HepG2 (cell line): ENCODE measurements around the gene KRTCAP2. TPM values are rescaled to one million over a fixed set of nuclear protein-coding genes. Genes with fewer than 3 reads are reported as not detected.

ENCODE experiments used
- ATAC-seq: fragments of 200-7000 bp; cut with Tn5 transposase; 3 replicates; pipeline ENCODE4 v1.9.1; 2020; ENCODE audit warnings: mild to moderate bottlenecking, moderate library complexity
- BruUV-seq: library from RNA; stranded (reverse); fragments of 400-500 nt; replicated peaks from 2 replicates; lab custom pipeline; 2021; lab: Mats Ljungman, UMichigan
- CTCF ChIA-PET: fragments of 300-600 bp; formaldehyde crosslinking; extraction: SDS; loops from one replicate; lab custom pipeline; 2021; ENCODE audit warnings: low total read pairs, inconsistent platforms, low intra/inter-chr PET ratio; lab: Yijun Ruan, JAX
- POLR2A ChIA-PET: fragments of 350-600 bp; sonication (Branson Sonifier 250); formaldehyde crosslinking; loops from one replicate; lab custom pipeline; 2020; ENCODE audit warnings: antibody characterized with exemption, inconsistent platforms; lab: Yijun Ruan, JAX
- DNase-seq: peaks from one replicate; pipeline ENCODE4 v3.0.0-alpha.2; 2015; ENCODE audit warnings: low spot score
- FAIRE-seq: peaks from 3 replicates; lab custom pipeline; 2011; peaks lifted over from hg19 to GRCh38; lab: Jason Lieb, UNC
- H2AFZ ChIP-seq: one replicate; pipeline ENCODE4 v1.6.1; 2011; ENCODE audit warnings: low read length, inconsistent platforms
- H3K27ac ChIP-seq: fragments of 300-600 bp; 3 replicates; pipeline ENCODE4 v1.8.0; 2011; ENCODE audit warnings: mixed run types, mild to moderate bottlenecking, mixed read lengths, low read length, inconsistent platforms; ENCODE audit not compliant: insufficient read depth; ENCODE audit errors: extremely low read length
- H3K27me3 ChIP-seq, 2 experiments: fragments of 200-600 bp in 1 of 2; 2 replicates in 1 of 2; 3 replicates in 1 of 2; pipeline versions ENCODE4 v1.6.0 to v1.8.0; 2011; ENCODE audit warnings: low read length in 2 of 2, mild to moderate bottlenecking in 2 of 2, moderate library complexity in 2 of 2, inconsistent platforms in 1 of 2; ENCODE audit not compliant: insufficient read depth in 2 of 2, control insufficient read depth in 1 of 2
- H3K36me3 ChIP-seq, 2 experiments: fragments of 200-600 bp in 1 of 2; replicated peaks in 1 of 2; 2 replicates in 1 of 2; 3 replicates in 1 of 2; pipeline versions ENCODE4 v1.5.1 to v1.8.0; 2011; ENCODE audit warnings: low read length in 2 of 2, inconsistent platforms in 1 of 2; ENCODE audit not compliant: insufficient read depth in 2 of 2, control insufficient read depth in 1 of 2
- H3K4me1 ChIP-seq: 2 replicates; pipeline ENCODE4 v1.5.1; 2012; ENCODE audit warnings: low read length, inconsistent platforms; ENCODE audit not compliant: insufficient read depth
- H3K4me2 ChIP-seq: 2 replicates; pipeline ENCODE4 v1.6.0; 2011; ENCODE audit warnings: low read depth, low read length, inconsistent platforms
- H3K4me3 ChIP-seq, 3 experiments: fragments of 200-600 bp in 1 of 3; sonication (generic), shearing (Covaris generic) in 1 of 3; replicated peaks in 1 of 3; 2 replicates each; pipeline ENCODE4 v1.5.1; 2011 to 2016; ENCODE audit warnings: low read length in 3 of 3, inconsistent platforms in 2 of 3, low read depth in 2 of 3, mild to moderate bottlenecking in 2 of 3, control low read depth in 1 of 3, mixed read lengths in 1 of 3; ENCODE audit not compliant: insufficient read depth in 1 of 3
- H3K79me2 ChIP-seq: one replicate; pipeline ENCODE4 v1.6.1; 2011; ENCODE audit warnings: low read length, inconsistent platforms; ENCODE audit not compliant: insufficient read depth
- H3K9ac ChIP-seq: 2 replicates; pipeline ENCODE4 v1.6.0; 2011; ENCODE audit warnings: mild to moderate bottlenecking, low read depth, low read length, inconsistent platforms; ENCODE audit not compliant: insufficient read depth
- H3K9me3 ChIP-seq: 2 replicates; pipeline ENCODE4 v1.5.1; 2012; ENCODE audit warnings: mild to moderate bottlenecking, low read length
- H4K20me1 ChIP-seq: 2 replicates; pipeline ENCODE4 v1.6.0; 2011; ENCODE audit warnings: inconsistent platforms, mild to moderate bottlenecking, low read length, moderate library complexity; ENCODE audit not compliant: insufficient read depth
- ARNTL ChIP-seq: sonication (generic); formaldehyde crosslinking; IDR thresholded peaks from 2 replicates; pipeline ENCODE4 v1.4.0; 2020; ENCODE audit warnings: mild to moderate bottlenecking, missing genetic modification reagents
- BCL6 ChIP-seq: IDR thresholded peaks from 2 replicates; pipeline ENCODE4 v1.6.1; 2016; ENCODE audit warnings: missing genetic modification reagents, missing compliant biosample characterization
- HES4 ChIP-seq: sonication (generic); formaldehyde crosslinking; IDR thresholded peaks from 2 replicates; pipeline ENCODE4 v1.9.0; 2021; ENCODE audit warnings: mild to moderate bottlenecking, missing genetic modification reagents, borderline replicate concordance
- HOMEZ ChIP-seq: IDR thresholded peaks from 2 replicates; pipeline ENCODE4 v1.6.1; 2016; ENCODE audit warnings: low read depth
- LBX2 ChIP-seq: sonication (generic); formaldehyde crosslinking; IDR thresholded peaks from 2 replicates; pipeline ENCODE4 v1.5.0; 2020; ENCODE audit warnings: missing genetic modification reagents, mild to moderate bottlenecking, borderline replicate concordance
- NCOR1 ChIP-seq: fragments of 200-600 bp; sonication (generic); IDR thresholded peaks from 2 replicates; pipeline ENCODE4 v1.7.0; 2017; ENCODE audit warnings: antibody characterized with exemption, low read length, borderline replicate concordance
- NR2F2 ChIP-seq: IDR thresholded peaks from 2 replicates; pipeline ENCODE4 v1.6.1; 2012; ENCODE audit warnings: low read depth, inconsistent platforms, borderline replicate concordance
- RAD51 ChIP-seq: fragments of 450-650 bp; IDR thresholded peaks from 2 replicates; pipeline ENCODE4 v1.6.1; 2016; ENCODE audit warnings: borderline replicate concordance
- SALL2 ChIP-seq: sonication (generic); formaldehyde crosslinking; IDR thresholded peaks from 2 replicates; pipeline ENCODE4 v1.8.1; 2023; ENCODE audit warnings: mild to moderate bottlenecking, missing genetic modification reagents, inconsistent platforms
- SRY ChIP-seq: sonication (generic); formaldehyde crosslinking; IDR thresholded peaks from 2 replicates; pipeline ENCODE4 v1.8.0; 2022; ENCODE audit warnings: mild to moderate bottlenecking, missing genetic modification reagents
- TARDBP ChIP-seq: sonication (generic); formaldehyde crosslinking; IDR thresholded peaks from 2 replicates; pipeline ENCODE4 v1.8.0; 2022; ENCODE audit warnings: mild to moderate bottlenecking, missing genetic modification reagents
- ZBTB26 ChIP-seq: IDR thresholded peaks from 2 replicates; pipeline ENCODE4 v1.6.1; 2016; ENCODE audit warnings: missing compliant biosample characterization, missing genetic modification reagents, borderline replicate concordance
- ZNF225 ChIP-seq: sonication (generic); formaldehyde crosslinking; IDR thresholded peaks from 2 replicates; pipeline ENCODE4 v1.4.0; 2020; ENCODE audit warnings: mild to moderate bottlenecking, missing genetic modification reagents
- ZNF264 ChIP-seq: sonication (generic); formaldehyde crosslinking; IDR thresholded peaks from 2 replicates; pipeline ENCODE4 v1.4.0; 2020; ENCODE audit warnings: missing genetic modification reagents
- ZNF615 ChIP-seq: sonication (generic); formaldehyde crosslinking; IDR thresholded peaks from 2 replicates; pipeline ENCODE4 v1.5.0; 2020; ENCODE audit warnings: mild to moderate bottlenecking, missing genetic modification reagents, borderline replicate concordance
- ZNF644 ChIP-seq: IDR thresholded peaks from 2 replicates; pipeline ENCODE4 v1.6.1; 2016; ENCODE audit warnings: low read depth
- WGBS: methylation state at CpG from one replicate; pipeline ENCODE4 v1.1.6; 2017; ENCODE audit warnings: low lambda C conversion rate; 5-methylcytosine and 5-hydroxymethylcytosine counted together
- in situ Hi-C: cut with HindIII; loops from 2 replicates; pipeline ENCODE4 v1.10.0; 2017; ENCODE audit warnings: low pct_unique_long_range_greater_than_20kb; ENCODE audit not compliant: extremely low pct_ligation_motif_present
- intact Hi-C: fragments of 100-400 bp; cut with micrococcal nuclease; formaldehyde crosslinking; loops from one replicate; pipeline ENCODE4 v1.10.0; 2022; ENCODE audit not compliant: unreplicated experiment
- polyA plus RNA-seq, 8 experiments: library from polyadenylated mRNA; depleted of rRNA in 3 of 8; stranded (reverse) in 7 of 8; unstranded in 1 of 8; fragments of >200 nt; fragmentation: Illumina TruSeq in 4 of 8; extraction: Trizol in 4 of 8; gene quantifications; 2 replicates each; pipeline versions ENCODE4 v1.2.1 to v1.2.3, GENCODE V29; 2011 to 2016; ENCODE audit warnings: low read depth in 4 of 8, missing spikeins in 1 of 8, mixed read lengths in 1 of 8; ENCODE audit not compliant: insufficient read depth in 1 of 8
- total RNA-seq, 5 experiments: library from RNA; depleted of rRNA; stranded (reverse); fragments of >200 nt; fragmentation: Illumina TruSeq; extraction: Trizol; gene quantifications; 2 replicates each; pipeline ENCODE4 v1.2.3, GENCODE V29; 2016; ENCODE audit warnings: low read depth in 1 of 5

Gene KRTCAP2
- total and polyA plus RNA-seq, 2 of the 13 experiments (the other 11 are each of a cell fraction or from before 2014, with no cell fraction given), result 77.3 to 79.4 TPM

GRCh38 chr1:155200920-155201319 lies 27.8 kb upstream of the KRTCAP2 start (continued):
- no peak for TF ChIP-seq HOMEZ (CRISPR knock-in tag)
- TF ChIP-seq LBX2 (CRISPR knock-in tag), result no peak
- no peak for TF ChIP-seq ZNF264 (CRISPR knock-in tag)
- TF ChIP-seq ZBTB26 (CRISPR knock-in tag), result no peak
- no peak for TF ChIP-seq NR2F2

GRCh38 chr1:155199792-155200191 lies 26.7 kb upstream of the KRTCAP2 start:
- POLR2A ChIA-PET, result no interaction called here
- Histone ChIP-seq H3K27ac (no peak overlapping the region), H4K20me1 (no peaks in the 10 kb centered on the region), H3K79me2 (no peaks in the 10 kb centered on the region), H3K9me3 (no peaks in the 10 kb centered on the region), H3K9ac (no peak overlapping the region), H3K4me2 (no peak overlapping the region), H3K4me1 (peaks cover 9% of the 10 kb centered on the region; the same call in 1 of the 2 replicates), H2AFZ (no peak overlapping the region), H3K4me3 (no peak overlapping the region), H3K36me3 (no peaks in the 10 kb centered on the region), H3K27me3 (peaks cover 0 to 52% of the 10 kb centered on the region in 2 experiments; a peak in 4 of 5 replicates)
- WGBS, result 24% methylated on average over 4 of the region's 4 CpGs
- DNase-seq (no peak), FAIRE-seq (no peak), ATAC-seq (no peak)
- TF ChIP-seq ARNTL (CRISPR knock-in tag) (no peak), HES4 (no peak), TARDBP (CRISPR knock-in tag) (no peak), SALL2 (no peak), SRY (CRISPR knock-in tag) (no peak), NCOR1 (no peak), BCL6 (no peak), ZNF644 (CRISPR knock-in tag) (no peak), ZNF225 (CRISPR knock-in tag) (no peak), RAD51 (no peak), ZNF615 (CRISPR knock-in tag) (no peak)
- intact Hi-C loops, result loop anchor here (10.0 kb wide), 1 partner anchor 105 kb away; the partner anchor contains the start of genes FDPS and PKLR
- in situ Hi-C loops, result loop anchor here (10.0 kb wide), 1 partner anchor 395 kb away; no protein-coding TSS in a partner anchor
- CTCF ChIA-PET, result no interaction called here
- no TSS peak for BruUV-seq
